ENCODE results near the gene CXXC1.

The CXXC1 gene

GRCh38 chr18:50279752-50280151 lies 7.7 kb downstream of the CXXC1 start:
- H3K27ac ChIP-seq = no peak overlapping the region; the same call in 1 of the 2 replicates
- no peak for TF ChIP-seq ZFX (IDR thresholded peaks at IDR 0.05)
- TF ChIP-seq CTCF (conservative IDR thresholded peaks at IDR 0.05) = no peak

- TF ChIP-seq ZFX (IDR thresholded peaks at IDR 0.05) (no peak), CTCF (conservative IDR thresholded peaks at IDR 0.05) (no peak)
- no peak overlapping the region for H3K27ac ChIP-seq
Measured at GRCh38 chr18:50277942-50278341, 9.6 kb downstream of the CXXC1 start.

- H3K27ac ChIP-seq = no peak overlapping the region
- TF ChIP-seq CTCF (conservative IDR thresholded peaks at IDR 0.05) (no peak), ZFX (IDR thresholded peaks at IDR 0.05) (no peak)
Measured at GRCh38 chr18:50276452-50276851, 11.0 kb downstream of the CXXC1 start.

- TF ChIP-seq ZFX (IDR thresholded peaks at IDR 0.05) (no peak), CTCF (conservative IDR thresholded peaks at IDR 0.05) (no peak)
Measured at GRCh38 chr18:50275503-50276036, 11.9 kb downstream of the CXXC1 start.

GRCh38 chr18:50274941-50275340 lies 12.6 kb downstream of the CXXC1 start:
- TF ChIP-seq ZFX (IDR thresholded peaks at IDR 0.05) = no peak
- TF ChIP-seq CTCF (conservative IDR thresholded peaks at IDR 0.05) = no peak

More at GRCh38 chr18:50275503-50276036, 11.9 kb downstream of the CXXC1 start:
- H3K27ac ChIP-seq = no peak overlapping the region

GRCh38 chr18:50274044-50274442 lies 13.4 kb downstream of the CXXC1 start:
- H3K27ac ChIP-seq = no peak overlapping the region
- TF ChIP-seq ZFX (IDR thresholded peaks at IDR 0.05) (no peak), CTCF (conservative IDR thresholded peaks at IDR 0.05) (no peak)

More at GRCh38 chr18:50274941-50275340, 12.6 kb downstream of the CXXC1 start:
- H3K27ac ChIP-seq = no peak overlapping the region

GRCh38 chr18:50273203-50274043 lies 14.1 kb downstream of the CXXC1 start:
- no peak overlapping the region for H3K27ac ChIP-seq
- TF ChIP-seq ZFX (IDR thresholded peaks at IDR 0.05) (no peak), CTCF (conservative IDR thresholded peaks at IDR 0.05) (no peak)

All from C4-2B (cell line).